ENCODE data around the gene KYAT1. TPM values are rescaled to one million over a fixed set of nuclear protein-coding genes. Genes with fewer than 3 reads are reported as not detected.

The KYAT1 gene
- total RNA-seq, 1 donor from 2014 or later = 21.7 TPM

- Mint-ChIP-seq H3K9me3 (no peaks in the 10 kb centered on the region), H3K36me3 (no peaks in the 10 kb centered on the region), H3K27me3 (ENCODE audit: insufficient read depth, low read depth) (no peaks in the 10 kb centered on the region), H3K4me3 (peak overlapping the region; percentile 96), H3K27ac (no peak overlapping the region), H3K4me1 (peaks cover 11% of the 10 kb centered on the region)
- H3K27ac ChIP-seq = no peak overlapping the region
- peaks cover 13% of the 10 kb centered on the region for H3K79me2 ChIP-seq (ENCODE audit: low read depth)
- H3K9me3 ChIP-seq (ENCODE audit: low read depth) = no peaks in the 10 kb centered on the region
- no peak overlapping the region for H2AFZ ChIP-seq (replicated peaks)
- peak overlapping the region; percentile 95 for H3K4me2 ChIP-seq
- no peak for TF ChIP-seq EZH2 (IDR thresholded peaks at IDR 0.05)
- TF ChIP-seq, protein P1, sequence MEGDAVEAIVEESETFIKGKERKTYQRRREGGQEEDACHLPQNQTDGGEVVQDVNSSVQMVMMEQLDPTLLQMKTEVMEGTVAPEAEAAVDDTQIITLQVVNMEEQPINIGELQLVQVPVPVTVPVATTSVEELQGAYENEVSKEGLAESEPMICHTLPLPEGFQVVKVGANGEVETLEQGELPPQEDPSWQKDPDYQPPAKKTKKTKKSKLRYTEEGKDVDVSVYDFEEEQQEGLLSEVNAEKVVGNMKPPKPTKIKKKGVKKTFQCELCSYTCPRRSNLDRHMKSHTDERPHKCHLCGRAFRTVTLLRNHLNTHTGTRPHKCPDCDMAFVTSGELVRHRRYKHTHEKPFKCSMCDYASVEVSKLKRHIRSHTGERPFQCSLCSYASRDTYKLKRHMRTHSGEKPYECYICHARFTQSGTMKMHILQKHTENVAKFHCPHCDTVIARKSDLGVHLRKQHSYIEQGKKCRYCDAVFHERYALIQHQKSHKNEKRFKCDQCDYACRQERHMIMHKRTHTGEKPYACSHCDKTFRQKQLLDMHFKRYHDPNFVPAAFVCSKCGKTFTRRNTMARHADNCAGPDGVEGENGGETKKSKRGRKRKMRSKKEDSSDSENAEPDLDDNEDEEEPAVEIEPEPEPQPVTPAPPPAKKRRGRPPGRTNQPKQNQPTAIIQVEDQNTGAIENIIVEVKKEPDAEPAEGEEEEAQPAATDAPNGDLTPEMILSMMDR (IDR thresholded peaks at IDR 0.05) = no peak
- no peak for TF ChIP-seq EZH2phosphoT487 (IDR thresholded peaks at IDR 0.05)
- DNase-seq (ENCODE audit: low spot score) = no peak
- H3K36me3 ChIP-seq = no peaks in the 10 kb centered on the region
- H3K4me1 ChIP-seq = peaks cover 7% of the 10 kb centered on the region
- no peaks in the 10 kb centered on the region for H3K27me3 ChIP-seq
- no peak overlapping the region for H3K9ac ChIP-seq
- no peaks in the 10 kb centered on the region for H4K20me1 ChIP-seq (ENCODE audit: low read depth)
- peak overlapping the region; percentile 96 for H3K4me3 ChIP-seq
- H3F3A ChIP-seq (ENCODE audit: low read depth) = peaks cover 19% of the 10 kb centered on the region
These were observed 93.3 kb downstream of the KYAT1 start for GRCh38 chr9:128788445-128788844.

DNA sequence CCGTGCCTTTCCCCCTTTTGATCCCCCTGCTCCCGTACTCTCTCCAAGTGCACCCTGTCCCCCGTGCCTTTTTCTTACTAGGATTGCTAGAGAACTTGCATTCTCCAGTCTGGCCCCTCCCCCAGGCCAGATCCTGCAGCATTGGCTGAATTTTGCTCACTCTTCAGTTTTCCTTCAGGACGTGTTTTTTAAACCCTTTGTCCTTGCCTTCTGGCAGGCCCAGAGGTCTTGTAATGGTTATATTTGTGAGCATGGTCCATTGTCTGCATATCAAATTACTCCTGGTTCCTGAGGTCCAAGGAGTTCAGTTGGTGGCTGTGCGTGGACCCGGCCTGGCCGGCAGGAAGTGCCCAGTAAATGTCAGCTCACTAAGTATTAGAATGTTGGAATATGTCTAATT lies 94.1 kb downstream of the KYAT1 start:
- Histone ChIP-seq H3K4me2 (peak overlapping the region; percentile 95), H3K27ac (no peak overlapping the region), H4K20me1 (ENCODE audit: low read depth) (no peaks in the 10 kb centered on the region), H3F3A (ENCODE audit: low read depth) (peaks cover 19% of the 10 kb centered on the region), H2AFZ (replicated peaks) (peak overlapping the region; percentile 97), H3K36me3 (no peaks in the 10 kb centered on the region), H3K4me1 (peaks cover 7% of the 10 kb centered on the region), H3K9ac (peak overlapping the region; percentile 64), H3K9me3 (ENCODE audit: low read depth) (no peaks in the 10 kb centered on the region), H3K79me2 (ENCODE audit: low read depth) (peaks cover 13% of the 10 kb centered on the region), H3K27me3 (no peaks in the 10 kb centered on the region), H3K4me3 (peak overlapping the region; percentile 96)
- peak overlapping the region; percentile 81 for H3K27ac Mint-ChIP-seq
- peaks cover 11% of the 10 kb centered on the region for H3K4me1 Mint-ChIP-seq
- H3K4me3 Mint-ChIP-seq = peak overlapping the region; percentile 96
- H3K27me3 Mint-ChIP-seq (ENCODE audit: insufficient read depth, low read depth) = no peaks in the 10 kb centered on the region
- DNase-seq (ENCODE audit: low spot score) = no peak
- TF ChIP-seq, protein P1 (IDR thresholded peaks at IDR 0.05) = no peak
- TF ChIP-seq EZH2 (IDR thresholded peaks at IDR 0.05) = no peak
- TF ChIP-seq EZH2phosphoT487 (IDR thresholded peaks at IDR 0.05) = no peak
- no peaks in the 10 kb centered on the region for H3K36me3 Mint-ChIP-seq
- H3K9me3 Mint-ChIP-seq = no peaks in the 10 kb centered on the region

- DNase-seq (ENCODE audit: low spot score) = peak; percentile 94
- Histone ChIP-seq H4K20me1 (ENCODE audit: low read depth) (no peaks in the 10 kb centered on the region), H3F3A (ENCODE audit: low read depth) (peaks cover 19% of the 10 kb centered on the region), H3K4me2 (peak within 1 kb of the TSS; percentile 95), H2AFZ (replicated peaks) (peak within 1 kb of the TSS; percentile 97), H3K79me2 (ENCODE audit: low read depth) (peaks cover 13% of the 10 kb centered on the region), H3K4me3 (peak within 1 kb of the TSS; percentile 96), H3K9ac (peak within 1 kb of the TSS; percentile 64), H3K36me3 (no peaks in the 10 kb centered on the region), H3K9me3 (ENCODE audit: low read depth) (no peaks in the 10 kb centered on the region), H3K27me3 (no peaks in the 10 kb centered on the region), H3K4me1 (peaks cover 7% of the 10 kb centered on the region), H3K27ac (no peak within 1 kb of the TSS)
- Mint-ChIP-seq H3K4me3 (peak within 1 kb of the TSS; percentile 96), H3K36me3 (no peaks in the 10 kb centered on the region), H3K4me1 (peaks cover 11% of the 10 kb centered on the region), H3K9me3 (no peaks in the 10 kb centered on the region), H3K27ac (peak within 1 kb of the TSS; percentile 81), H3K27me3 (ENCODE audit: insufficient read depth, low read depth) (no peaks in the 10 kb centered on the region)
- TF ChIP-seq EZH2phosphoT487 (IDR thresholded peaks at IDR 0.05) (no peak), EZH2 (IDR thresholded peaks at IDR 0.05) (no peak)
- TF ChIP-seq, protein P1 (IDR thresholded peaks at IDR 0.05) = no peak
These were observed 94.8 kb downstream of the KYAT1 start, which contains the start of gene TBC1D13 for GRCh38 chr9:128786681-128787601. Gene TBC1D13, plus strand, starts transcription at chr9:128787253. Its CDS starts 101 bp downstream, at chr9:128787354.
